HG03159 (cell line): ENCODE measurements around the gene KCND3.

ENCODE experiments used
- ATAC-seq: cut with Tn5 transposase; IDR thresholded peaks from one replicate; pipeline ENCODE4 v1.9.1; 2021; ENCODE audit warnings: mild to moderate bottlenecking, moderate library complexity; ENCODE audit not compliant: unreplicated experiment

KCND3 gene

GRCh38 chr1:111733992-111734341, 255.5 kb downstream of the KCND3 start:
- ATAC-seq, result no peak

- no peak for ATAC-seq
These were observed 256.1 kb downstream of the KCND3 start for GRCh38 chr1:111733183-111733991.

GRCh38 chr1:111732718-111733117, 256.8 kb downstream of the KCND3 start:
- no peak for ATAC-seq

GRCh38 chr1:111731956-111732355, 257.5 kb downstream of the KCND3 start:
- ATAC-seq, result no peak

GRCh38 chr1:111730706-111731105, 258.8 kb downstream of the KCND3 start:
- ATAC-seq, result no peak

GRCh38 chr1:111729946-111730681, 259.4 kb downstream of the KCND3 start:
- no peak for ATAC-seq

- no peak for ATAC-seq
These were observed 260.1 kb downstream of the KCND3 start for GRCh38 chr1:111729271-111729921.

- no peak for ATAC-seq
These were observed 262.4 kb downstream of the KCND3 start for GRCh38 chr1:111727056-111727455.

- ATAC-seq, result no peak
These were observed 264.3 kb downstream of the KCND3 start for GRCh38 chr1:111725192-111725591.

GRCh38 chr1:111723871-111724270, 265.6 kb downstream of the KCND3 start:
- no peak for ATAC-seq

- ATAC-seq, result no peak
These were observed 266.2 kb downstream of the KCND3 start for GRCh38 chr1:111723091-111723806.

- ATAC-seq, result no peak
These were observed 268.3 kb downstream of the KCND3 start for GRCh38 chr1:111720977-111721786.
